Measurements from ENCODE around the gene FICD. TPM values are rescaled to one million over a fixed set of nuclear protein-coding genes. Genes with fewer than 3 reads are reported as not detected.

The FICD gene
- total and polyA plus RNA-seq, 9 of the 15 experiments (the other 6 are each of a cell fraction or from before 2014, with no cell fraction given), result 0.88 to 4.5 (median 1.9) TPM

DNA sequence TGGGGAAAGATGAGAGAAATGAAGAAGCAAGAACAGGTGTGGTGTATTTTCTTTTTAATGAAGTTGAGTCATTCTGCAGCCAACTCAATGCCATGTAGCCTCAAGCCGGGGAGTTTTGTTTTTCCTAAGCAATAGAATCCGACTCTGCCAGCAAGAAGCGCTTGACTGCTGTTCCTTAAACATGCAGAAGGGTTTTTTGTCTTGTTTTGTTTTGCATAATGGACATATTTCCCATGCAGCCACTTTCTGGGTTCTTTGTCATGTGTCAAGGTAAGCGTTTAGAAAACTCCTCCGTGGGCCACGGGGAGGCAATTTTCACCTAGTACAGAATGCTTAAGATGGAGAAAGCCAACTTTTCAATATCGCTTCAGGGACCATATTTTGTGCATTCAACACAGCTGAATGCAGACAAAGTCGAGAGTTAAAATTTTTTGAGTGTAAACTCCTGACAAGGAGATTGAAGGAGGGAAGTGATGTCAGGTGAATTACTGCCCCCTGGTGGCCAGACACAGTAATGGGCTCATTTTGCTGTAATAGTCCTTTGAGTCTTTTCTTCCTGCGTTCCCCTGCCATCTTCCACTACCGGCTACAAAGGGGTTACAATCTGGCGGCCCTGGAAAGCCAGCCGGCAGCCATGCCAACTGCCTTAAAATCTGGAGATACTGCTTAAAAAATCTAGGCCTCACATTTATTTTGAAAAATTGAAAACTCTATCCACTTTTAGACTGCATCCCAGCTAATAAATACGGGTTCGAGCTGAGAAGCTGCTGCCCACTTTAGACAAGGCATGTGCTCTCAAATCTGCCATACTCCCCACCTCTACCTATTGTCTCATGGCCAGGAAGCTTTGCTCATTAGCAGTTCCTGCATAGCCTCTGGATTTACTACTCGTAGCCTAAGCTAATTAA is 3.2 kb upstream of the FICD start (continued):
- TF ChIP-seq ATF7 (IDR thresholded peaks at IDR 0.05) (peak; percentile 22; the same call in 1 of the 2 replicates), HNRNPUL1 (IDR thresholded peaks at IDR 0.05; ENCODE audit: low read length) (no peak), GTF2F1 (IDR thresholded peaks at IDR 0.05; ENCODE audit: low read depth, low read length) (no peak), JUND (IDR thresholded peaks at IDR 0.05; ENCODE audit: borderline replicate concordance, low read depth, low read length) (0 out of 2 replicates have a peak, but pooled peaks have one; percentile 25), JUND (tag; IDR thresholded peaks at IDR 0.05; ENCODE audit: borderline replicate concordance, low read depth, low read length) (no peak), RBM34 (IDR thresholded peaks at IDR 0.05; ENCODE audit: borderline replicate concordance, insufficient read depth, low read length) (no peak), SMC3 (conservative IDR thresholded peaks at IDR 0.05; ENCODE audit: insufficient read depth, low read depth, low read length) (peak; percentile 87), FOXA1 (IDR thresholded peaks at IDR 0.05; ENCODE audit: borderline replicate concordance) (no peak), RAD21 (CRISPR knock-in tag; conservative IDR thresholded peaks at IDR 0.05 in 1 of 2, IDR thresholded peaks at IDR 0.05 in 1 of 2) (peak; percentile 65 to 83), ZNF3 (CRISPR knock-in tag; IDR thresholded peaks at IDR 0.05) (no peak), ESRRA (IDR thresholded peaks at IDR 0.05; ENCODE audit: borderline replicate concordance, low read depth) (no peak), ESRRB (CRISPR knock-in tag; IDR thresholded peaks at IDR 0.05; ENCODE audit: borderline replicate concordance) (no peak), EP300 (IDR thresholded peaks at IDR 0.05; ENCODE audit: low read length) (no peak), CXXC5 (CRISPR knock-in tag; IDR thresholded peaks at IDR 0.05) (no peak), HNRNPH1 (optimal IDR thresholded peaks at IDR 0.05; ENCODE audit: low read depth, low read length) (no peak), MTF1 (CRISPR knock-in tag; IDR thresholded peaks at IDR 0.05; ENCODE audit: borderline replicate concordance) (no peak)
- TF ChIP-seq, protein P1, sequence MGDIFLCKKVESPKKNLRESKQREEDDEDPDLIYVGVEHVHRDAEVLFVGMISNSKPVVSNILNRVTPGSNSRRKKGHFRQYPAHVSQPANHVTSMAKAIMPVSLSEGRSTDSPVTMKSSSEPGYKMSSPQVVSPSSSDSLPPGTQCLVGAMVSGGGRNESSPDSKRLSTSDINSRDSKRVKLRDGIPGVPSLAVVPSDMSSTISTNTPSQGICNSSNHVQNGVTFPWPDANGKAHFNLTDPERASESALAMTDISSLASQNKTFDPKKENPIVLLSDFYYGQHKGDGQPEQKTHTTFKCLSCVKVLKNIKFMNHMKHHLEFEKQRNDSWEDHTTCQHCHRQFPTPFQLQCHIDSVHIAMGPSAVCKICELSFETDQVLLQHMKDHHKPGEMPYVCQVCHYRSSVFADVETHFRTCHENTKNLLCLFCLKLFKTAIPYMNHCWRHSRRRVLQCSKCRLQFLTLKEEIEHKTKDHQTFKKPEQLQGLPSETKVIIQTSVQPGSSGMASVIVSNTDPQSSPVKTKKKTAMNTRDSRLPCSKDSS (IDR thresholded peaks at IDR 0.05; ENCODE audit: low read depth, partially characterized antibody), result no peak
- TF ChIP-seq, protein P2, sequence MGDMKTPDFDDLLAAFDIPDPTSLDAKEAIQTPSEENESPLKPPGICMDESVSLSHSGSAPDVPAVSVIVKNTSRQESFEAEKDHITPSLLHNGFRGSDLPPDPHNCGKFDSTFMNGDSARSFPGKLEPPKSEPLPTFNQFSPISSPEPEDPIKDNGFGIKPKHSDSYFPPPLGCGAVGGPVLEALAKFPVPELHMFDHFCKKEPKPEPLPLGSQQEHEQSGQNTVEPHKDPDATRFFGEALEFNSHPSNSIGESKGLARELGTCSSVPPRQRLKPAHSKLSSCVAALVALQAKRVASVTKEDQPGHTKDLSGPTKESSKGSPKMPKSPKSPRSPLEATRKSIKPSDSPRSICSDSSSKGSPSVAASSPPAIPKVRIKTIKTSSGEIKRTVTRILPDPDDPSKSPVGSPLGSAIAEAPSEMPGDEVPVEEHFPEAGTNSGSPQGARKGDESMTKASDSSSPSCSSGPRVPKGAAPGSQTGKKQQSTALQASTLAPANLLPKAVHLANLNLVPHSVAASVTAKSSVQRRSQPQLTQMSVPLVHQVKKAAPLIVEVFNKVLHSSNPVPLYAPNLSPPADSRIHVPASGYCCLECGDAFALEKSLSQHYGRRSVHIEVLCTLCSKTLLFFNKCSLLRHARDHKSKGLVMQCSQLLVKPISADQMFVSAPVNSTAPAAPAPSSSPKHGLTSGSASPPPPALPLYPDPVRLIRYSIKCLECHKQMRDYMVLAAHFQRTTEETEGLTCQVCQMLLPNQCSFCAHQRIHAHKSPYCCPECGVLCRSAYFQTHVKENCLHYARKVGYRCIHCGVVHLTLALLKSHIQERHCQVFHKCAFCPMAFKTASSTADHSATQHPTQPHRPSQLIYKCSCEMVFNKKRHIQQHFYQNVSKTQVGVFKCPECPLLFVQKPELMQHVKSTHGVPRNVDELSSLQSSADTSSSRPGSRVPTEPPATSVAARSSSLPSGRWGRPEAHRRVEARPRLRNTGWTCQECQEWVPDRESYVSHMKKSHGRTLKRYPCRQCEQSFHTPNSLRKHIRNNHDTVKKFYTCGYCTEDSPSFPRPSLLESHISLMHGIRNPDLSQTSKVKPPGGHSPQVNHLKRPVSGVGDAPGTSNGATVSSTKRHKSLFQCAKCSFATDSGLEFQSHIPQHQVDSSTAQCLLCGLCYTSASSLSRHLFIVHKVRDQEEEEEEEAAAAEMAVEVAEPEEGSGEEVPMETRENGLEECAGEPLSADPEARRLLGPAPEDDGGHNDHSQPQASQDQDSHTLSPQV (IDR thresholded peaks at IDR 0.05), result no peak

Data from K562 (cell line).